Ovary (tissue), 10 donors: ENCODE results near the gene GNAS. TPM values are rescaled to one million over a fixed set of nuclear protein-coding genes. Genes with fewer than 3 reads are reported as not detected.
A peak's percentile ranks its signal among the peaks of the same experiment; 100 is the strongest.

Source experiments
- DNase-seq, 5 donors: peaks; one replicate each; pipeline ENCODE4 v3.0.0-alpha.2; 2019 to 2020
- H3K27ac ChIP-seq, 2 donors: fragments of 200-600 bp; one replicate each; pipeline versions ENCODE4 v1.5.1 to v1.8.0; 2019 to 2022
- H3K27me3 ChIP-seq: fragments of 200-600 bp; one replicate; pipeline ENCODE4 v1.8.0; 2022
- H3K36me3 ChIP-seq: fragments of 200-600 bp; sonication (generic); one replicate; pipeline ENCODE4 v1.5.1; 2019
- H3K4me1 ChIP-seq: one replicate; pipeline ENCODE4 v1.8.1; 2013; ENCODE audit warnings: mild to moderate bottlenecking, moderate library complexity; ENCODE audit not compliant: insufficient read depth
- H3K4me3 ChIP-seq: fragments of 200-600 bp; sonication (generic); one replicate; pipeline ENCODE4 v1.5.1; 2017
- H3K9me3 ChIP-seq, 2 donors: fragments of 200-600 bp in 1 of 2; sonication (generic) in 1 of 2; one replicate each; pipeline versions ENCODE4 v1.5.1 to v1.8.1; 2013 to 2019; ENCODE audit warnings: mild to moderate bottlenecking in 1 of 2, moderate library complexity in 1 of 2
- EP300 ChIP-seq: sonication (generic); formaldehyde crosslinking; IDR thresholded peaks from one replicate; pipeline ENCODE4 v1.6.1; 2017; ENCODE audit warnings: antibody characterized with exemption
- POLR2A ChIP-seq: fragments of 450-650 bp; IDR thresholded peaks from one replicate; pipeline ENCODE4 v1.6.1; 2017; ENCODE audit warnings: antibody characterized with exemption, mild to moderate bottlenecking, moderate library complexity
- WGBS, 3 donors: extraction: QIAGEN DNeasy Blood & Tissue Kit in 1 of 3; methylation state at CpG; one replicate each; pipeline versions ENCODE4 v1.1.5 to v1.1.7; 2013 to 2017; 5-methylcytosine and 5-hydroxymethylcytosine counted together
- intact Hi-C, 4 donors: fragments of 100-400 bp; cut with DNase I; formaldehyde crosslinking; loops; one replicate each; pipeline versions ENCODE4 v1.11.0 to v1.15.1; 2022 to 2023
- long read RNA-seq, 3 donors: library from polyadenylated mRNA in 2 of 3; unstranded in 2 of 3; transcript quantifications; one replicate each; pipeline ENCODE4 v2.0.0 and lab custom pipeline, GENCODE V29; 2021 to 2026
- polyA plus RNA-seq, 2 donors: library from polyadenylated mRNA; stranded (reverse); fragments of 200-250 nt in 1 of 2; fragments of 350-450 nt in 1 of 2; fragmentation: Illumina TruSeq in 1 of 2; extraction: RNeasy Lipid Tissue Mini Kit (QIAGEN cat#74804) in 1 of 2; gene quantifications; one replicate each; pipeline ENCODE4 v1.2.3, GENCODE V29; 2013 to 2014
- total RNA-seq, 7 donors: library from RNA; depleted of rRNA in 2 of 7; stranded (reverse); fragments of >200 nt in 2 of 7; fragmentation: NEBNext Ultra II Directional in 3 of 7; extraction: Animal tissue kit (Norgen Biotek cat#: 25700) in 3 of 7; gene quantifications; one replicate each; pipeline versions ENCODE4 v1.1.0 to v1.2.4, GENCODE V29; 2016 to 2023
- TF ChIP-seq, protein P1 (sequence below), 3 donors: fragments of 450-650 bp in 2 of 3; fragments of 200-600 bp in 1 of 3; IDR thresholded peaks; one replicate each; pipeline versions ENCODE4 v1.5.1 to v1.8.0; 2016 to 2022; ENCODE audit warnings: antibody characterized with exemption in 3 of 3, mild to moderate bottlenecking in 1 of 3
- donor health status: DM: no; HTN: no; CAD: no; lungs with moderate emphysema.
- donor health status: DM: no; HTN: no; CAD: no.
- donor health status: Bipolar disorder and iron deficiency.
- donor health status: DM: yes; HTN: yes; CAD: no.
- donor health status: DM: no; HTN: no; CAD: no.
- donor health status: DM: yes; HTN: yes; CAD: no.

The GNAS gene
- 100 to 1,000 TPM; 330 to 852 (median 669) TPM for total RNA-seq
- polyA plus RNA-seq = 1,000 to 10,000 TPM in 1 of 2 donors, 100 to 1,000 TPM in 1; 731 to 1,311 TPM
- long read RNA-seq, donor 1, transcript GNAS-231 (2 exons, 493 nt) = minor isoform, 71 of 372 reads
- long read RNA-seq, donor 1, transcript GNAS-210 (13 exons, 1,972 nt) = major isoform, 85 of 372 reads
- long read RNA-seq, donor 1, transcript GNAS-211 (12 exons, 1,931 nt) = minor isoform, 46 of 372 reads
- long read RNA-seq, donor 1, transcript GNAS-201 (12 exons, 1,866 nt) = minor isoform, 14 of 372 reads
- long read RNA-seq, donor 1, partial matches to known transcripts = 53 of 372 reads
- long read RNA-seq, donor 1, other reads (novel, unspliced or antisense) = 71 of 372 reads
- long read RNA-seq, donor 2, transcript GNAS-209 (4 exons, 730 nt) = minor isoform, 6 of 703 reads
- long read RNA-seq, donor 2, transcript GNAS-201 (12 exons, 1,866 nt) = minor isoform, 75 of 703 reads
- long read RNA-seq, donor 2, transcript GNAS-210 (13 exons, 1,972 nt) = major isoform, 117 of 703 reads
- long read RNA-seq, donor 2, transcript GNAS-232 (10 exons, 1,839 nt) = minor isoform, 7 of 703 reads
- long read RNA-seq, donor 2, partial matches to known transcripts = 479 of 703 reads
- long read RNA-seq, donor 2, other reads (novel, unspliced or antisense) = 0 of 703 reads
- long read RNA-seq, donor 3, transcript GNAS-201 (12 exons, 1,866 nt) = minor isoform, 160 of 1,477 reads
- long read RNA-seq, donor 3, transcript GNAS-211 (12 exons, 1,931 nt) = minor isoform, 307 of 1,477 reads
- long read RNA-seq, donor 3, transcript GNAS-210 (13 exons, 1,972 nt) = major isoform, 721 of 1,477 reads
- long read RNA-seq, donor 3, transcript GNAS-207 (13 exons, 1,975 nt) = minor isoform, 115 of 1,477 reads
- long read RNA-seq, donor 3, partial matches to known transcripts = 44 of 1,477 reads
- long read RNA-seq, donor 3, other reads (novel, unspliced or antisense) = 63 of 1,477 reads

DNA sequence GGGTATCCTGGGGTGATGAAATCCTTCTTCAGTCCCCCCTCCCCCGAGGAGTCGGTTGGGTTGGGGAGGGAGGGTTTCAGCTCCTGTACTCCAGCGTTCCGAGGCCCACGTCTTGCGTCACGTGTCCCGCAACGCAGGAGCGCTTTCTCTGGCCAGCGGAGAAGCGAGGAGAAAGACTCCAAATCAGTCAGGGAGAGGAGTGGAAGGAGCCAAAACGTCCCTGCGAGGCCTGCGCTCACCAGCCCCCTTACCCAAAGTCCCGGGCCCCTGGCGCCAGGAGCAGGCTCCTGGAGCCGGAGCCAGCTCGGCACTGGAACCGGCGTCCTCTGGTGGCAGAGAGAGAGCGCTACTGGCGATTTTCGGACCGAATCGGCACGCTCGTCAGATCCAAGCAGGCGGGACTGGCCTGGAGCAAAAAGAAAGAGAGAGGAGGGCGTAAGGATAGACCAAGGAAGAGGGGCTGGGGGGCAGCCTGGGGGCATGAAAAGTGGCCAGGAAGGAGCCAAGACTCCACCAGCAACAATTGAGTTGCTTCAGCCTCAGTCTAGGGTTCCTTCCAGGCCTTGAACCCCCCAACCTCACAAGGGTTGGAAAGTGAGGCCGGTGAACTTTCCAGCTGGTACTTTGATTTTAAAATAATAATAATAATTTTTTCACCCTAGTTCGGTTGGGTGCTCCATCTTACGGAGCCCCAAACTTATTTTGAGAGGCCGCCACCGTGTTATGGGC, at the start of gene GNAS:
GNAS (plus strand) TSS at position 174 of the 729 bp plus-strand sequence.
- H3K27ac ChIP-seq = no peak within 1 kb of the TSS
- H3K4me3 ChIP-seq = peak within 1 kb of the TSS; percentile 40
- no peaks in the 10 kb centered on the region for H3K36me3 ChIP-seq
- WGBS, 3 donors = 39 to 46% (median 43%) methylated on average over 35 of the region's 35 CpGs
- TF ChIP-seq, protein P1, sequence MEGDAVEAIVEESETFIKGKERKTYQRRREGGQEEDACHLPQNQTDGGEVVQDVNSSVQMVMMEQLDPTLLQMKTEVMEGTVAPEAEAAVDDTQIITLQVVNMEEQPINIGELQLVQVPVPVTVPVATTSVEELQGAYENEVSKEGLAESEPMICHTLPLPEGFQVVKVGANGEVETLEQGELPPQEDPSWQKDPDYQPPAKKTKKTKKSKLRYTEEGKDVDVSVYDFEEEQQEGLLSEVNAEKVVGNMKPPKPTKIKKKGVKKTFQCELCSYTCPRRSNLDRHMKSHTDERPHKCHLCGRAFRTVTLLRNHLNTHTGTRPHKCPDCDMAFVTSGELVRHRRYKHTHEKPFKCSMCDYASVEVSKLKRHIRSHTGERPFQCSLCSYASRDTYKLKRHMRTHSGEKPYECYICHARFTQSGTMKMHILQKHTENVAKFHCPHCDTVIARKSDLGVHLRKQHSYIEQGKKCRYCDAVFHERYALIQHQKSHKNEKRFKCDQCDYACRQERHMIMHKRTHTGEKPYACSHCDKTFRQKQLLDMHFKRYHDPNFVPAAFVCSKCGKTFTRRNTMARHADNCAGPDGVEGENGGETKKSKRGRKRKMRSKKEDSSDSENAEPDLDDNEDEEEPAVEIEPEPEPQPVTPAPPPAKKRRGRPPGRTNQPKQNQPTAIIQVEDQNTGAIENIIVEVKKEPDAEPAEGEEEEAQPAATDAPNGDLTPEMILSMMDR (IDR thresholded peaks at IDR 0.05) = peak in 1 of 3 donors; percentile 8
- no peak for TF ChIP-seq POLR2A
- intact Hi-C loops = loop anchor here in 1 of 4 donors (10.0 kb wide), 1 partner anchor 618 kb away; no protein-coding TSS in a partner anchor
- H3K9me3 ChIP-seq = no peaks in the 10 kb centered on the region
- no peaks in the 10 kb centered on the region for H3K4me1 ChIP-seq
- no peaks in the 10 kb centered on the region for H3K27me3 ChIP-seq
- peak in 3 of 5 donors; percentile 40 to 57 (median 53) for DNase-seq

- DNase-seq = no peak
- Histone ChIP-seq H3K9me3 (no peaks in the 10 kb centered on the region), H3K4me3 (no peak overlapping the region), H3K27ac (no peak overlapping the region), H3K27me3 (no peaks in the 10 kb centered on the region), H3K4me1 (no peaks in the 10 kb centered on the region), H3K36me3 (no peaks in the 10 kb centered on the region)
- 93 to 94% (median 94%) methylated on average over 18 of the region's 18 CpGs for WGBS, 3 donors
- intact Hi-C loops = no loop called here
- TF ChIP-seq, protein P1 (IDR thresholded peaks at IDR 0.05) = no peak
- TF ChIP-seq POLR2A = no peak
- TF ChIP-seq EP300 = no peak
Measured at GRCh38 chr20:58803533-58803932, 49.0 kb upstream of the GNAS start.

DNA sequence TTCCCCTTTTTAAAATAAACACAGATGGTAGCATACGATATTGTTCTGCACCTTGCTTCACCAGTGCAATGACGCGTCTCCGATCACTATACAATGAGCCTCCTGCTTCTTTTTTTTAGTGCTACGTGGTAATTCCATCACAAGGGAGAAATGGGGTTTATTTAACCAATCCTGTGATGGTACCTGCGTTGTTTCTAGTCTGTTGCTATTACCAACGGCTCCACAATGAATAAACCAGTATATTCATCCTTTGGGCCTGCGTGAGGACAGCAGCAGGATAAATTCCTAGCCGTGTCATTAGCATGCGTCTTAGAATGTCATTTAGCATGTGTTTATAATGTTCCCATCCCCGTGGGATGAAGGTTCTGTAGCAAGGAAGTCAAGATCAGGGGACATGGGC, 44.7 kb upstream of the GNAS start:
- WGBS, 3 donors = 84 to 89% (median 87%) methylated on average over 11 of the region's 11 CpGs
- Histone ChIP-seq H3K9me3 (no peaks in the 10 kb centered on the region), H3K36me3 (no peaks in the 10 kb centered on the region), H3K4me3 (no peak overlapping the region), H3K27ac (no peak overlapping the region), H3K27me3 (no peaks in the 10 kb centered on the region), H3K4me1 (no peaks in the 10 kb centered on the region)
- intact Hi-C loops = no loop called here
- DNase-seq = no peak
- TF ChIP-seq EP300 (no peak), POLR2A (no peak)
- TF ChIP-seq, protein P1 (IDR thresholded peaks at IDR 0.05) = no peak
